ENCODE results near the gene MCEE. TPM values are rescaled to one million over a fixed set of nuclear protein-coding genes. Genes with fewer than 3 reads are reported as not detected.

The MCEE gene
- total and polyA plus RNA-seq, 12 donors: 29.6 to 43.8 (median 35.3) TPM

- peak; percentile 94 to 98 (median 96) for ATAC-seq
- intact Hi-C loops (cut with DNase I): loop anchor here in 2 of 10 donors (2.0 to 5.0 kb wide), 2 partner anchors 62 to 64 kb away; partner anchors contain the start of genes MCEE (in 2 of the 2) and MPHOSPH10 (in 2 of the 2)
- TF ChIP-seq CTCF (IDR thresholded peaks at IDR 0.05): peak in 1 of 9 donors; percentile 4
- Histone ChIP-seq H3K27me3 (no peaks in the 10 kb centered on the region), H3K4me3 (peak within 1 kb of the TSS; percentile 52 to 99 (median 87)), H3K27ac (peak within 1 kb of the TSS; percentile 86 to 98 (median 94)), H3K4me1 (peaks cover 7 to 82% (median 36%) of the 10 kb centered on the region in 9 donors), H3K9me3 (no peaks in the 10 kb centered on the region), H3K36me3 (peaks cover 0 to 27% (median 12%) of the 10 kb centered on the region in 9 donors)
- WGBS, 2 donors: 1% methylated on average over 65 to 66 of the region's 66 CpGs
- peak; percentile 96 to 97 for DNase-seq
Observed at GRCh38 chr2:71068218-71069035, 61.6 kb downstream of the MCEE start, which contains the start of gene NAGK. Gene NAGK, plus strand, starts transcription at chr2:71068648. Its CDS starts 36 bp downstream, at chr2:71068684.

- intact Hi-C loops (cut with DNase I): loop anchor here in 2 of 10 donors (2.0 to 5.0 kb wide), 2 partner anchors 63 to 65 kb away; partner anchors contain the start of genes MCEE (in 2 of the 2) and MPHOSPH10 (in 2 of the 2)
- peak in 2 of 9 donors; percentile 3 for TF ChIP-seq CTCF (IDR thresholded peaks at IDR 0.05)
- Histone ChIP-seq H3K4me3 (peak overlapping the region; percentile 52 to 99 (median 87)), H3K27ac (peak overlapping the region; percentile 86 to 98 (median 94)), H3K36me3 (peaks cover 0 to 19% (median 4%) of the 10 kb centered on the region in 9 donors), H3K4me1 (peaks cover 7 to 80% (median 36%) of the 10 kb centered on the region in 9 donors), H3K27me3 (peaks cover 0 to 4% (median 0%) of the 10 kb centered on the region in 7 donors), H3K9me3 (no peaks in the 10 kb centered on the region)
- 2 to 4% methylated on average over 26 of the region's 26 CpGs for WGBS, 2 donors
- DNase-seq: peak in 1 of 2 donors; percentile 18
- peak; percentile 26 to 46 (median 36) for ATAC-seq
Observed at GRCh38 chr2:71067567-71068217, 62.3 kb downstream of the MCEE start.

- Histone ChIP-seq H3K27ac (peak overlapping the region in 1 of 10 donors; percentile 90), H3K36me3 (peaks cover 0 to 17% (median 0%) of the 10 kb centered on the region in 9 donors)
- no peak for ATAC-seq
Observed at GRCh38 chr2:71066856-71067255, 63.2 kb downstream of the MCEE start.

More at GRCh38 chr2:71066856-71067255, 63.2 kb downstream of the MCEE start:
- Histone ChIP-seq H3K4me1 (peaks cover 7 to 71% (median 34%) of the 10 kb centered on the region in 9 donors), H3K4me3 (no peak overlapping the region), H3K27me3 (peaks cover 0 to 4% (median 0%) of the 10 kb centered on the region in 7 donors), H3K9me3 (no peaks in the 10 kb centered on the region)
- 88 to 91% methylated on average over 3 of the region's 3 CpGs for WGBS, 2 donors
- DNase-seq: no peak
- TF ChIP-seq CTCF (IDR thresholded peaks at IDR 0.05): no peak
- intact Hi-C loops (cut with DNase I): loop anchor here in 1 of 10 donors (5.0 kb wide), 1 partner anchor 65 kb away; the partner anchor contains the start of genes MCEE and MPHOSPH10

All from heart right ventricle (tissue), 16 donors.